Neutrophil (primary cell): ENCODE results near the gene WBP1.

ENCODE experiments used
- H3K27ac ChIP-seq: fragments of 200-600 bp; sonication (generic); 2 replicates; pipeline ENCODE4 v1.5.1; 2016; ENCODE audit warnings: mild to moderate bottlenecking, moderate library complexity
- H3K27me3 ChIP-seq: fragments of 200-600 bp; sonication (generic); 2 replicates; pipeline ENCODE4 v1.6.0; 2016; ENCODE audit warnings: mild to moderate bottlenecking
- H3K36me3 ChIP-seq: fragments of 200-600 bp; sonication (generic); 2 replicates; pipeline ENCODE4 v1.5.1; 2017
- H3K4me1 ChIP-seq, 2 experiments: fragments of 200-600 bp in 1 of 2; sonication (generic) in 1 of 2; 1 replicate in 1 of 2; 2 replicates in 1 of 2; pipeline versions ENCODE4 v1.5.1 to v1.6.1; 2013 to 2016; ENCODE audit warnings: low read depth in 1 of 2, low read length in 1 of 2, mild to moderate bottlenecking in 1 of 2, moderate library complexity in 1 of 2; ENCODE audit not compliant: control insufficient read depth in 1 of 2, insufficient read depth in 1 of 2
- H3K4me3 ChIP-seq, 2 experiments: fragments of 200-600 bp in 1 of 2; sonication (generic) in 1 of 2; 1 replicate in 1 of 2; 2 replicates in 1 of 2; pipeline ENCODE4 v1.5.1; 2013 to 2016; ENCODE audit warnings: low read depth in 1 of 2, low read length in 1 of 2, mild to moderate bottlenecking in 1 of 2, moderate library complexity in 1 of 2
- H3K9me3 ChIP-seq: fragments of 200-600 bp; sonication (generic); 2 replicates; pipeline ENCODE4 v1.5.1; 2016
- CTCF ChIP-seq: fragments of 200-600 bp; sonication (generic); IDR thresholded peaks from 2 replicates; pipeline ENCODE4 v1.5.1; 2016; ENCODE audit warnings: antibody characterized with exemption

The WBP1 gene

GRCh38 chr2:74426181-74426758 lies 32.0 kb upstream of the WBP1 start:
- no peaks in the 10 kb centered on the region for H3K36me3 ChIP-seq
- peaks cover 23% of the 10 kb centered on the region for H3K27me3 ChIP-seq
- peaks cover 8 to 9% of the 10 kb centered on the region in 2 experiments for H3K4me1 ChIP-seq
- TF ChIP-seq CTCF: no peak
- H3K4me3 ChIP-seq: no peak overlapping the region
- H3K9me3 ChIP-seq: no peaks in the 10 kb centered on the region
- no peak overlapping the region for H3K27ac ChIP-seq

- H3K36me3 ChIP-seq: no peaks in the 10 kb centered on the region
- H3K27me3 ChIP-seq: peaks cover 10% of the 10 kb centered on the region
- H3K9me3 ChIP-seq: no peaks in the 10 kb centered on the region
- H3K4me1 ChIP-seq: no peaks in the 10 kb centered on the region
- H3K4me3 ChIP-seq: no peak overlapping the region
- no peak for TF ChIP-seq CTCF
- no peak overlapping the region for H3K27ac ChIP-seq
Observed at GRCh38 chr2:74427551-74427950, 30.7 kb upstream of the WBP1 start.

- Histone ChIP-seq H3K9me3 (no peaks in the 10 kb centered on the region), H3K36me3 (no peaks in the 10 kb centered on the region), H3K27ac (no peak overlapping the region), H3K27me3 (no peaks in the 10 kb centered on the region), H3K4me3 (no peak overlapping the region), H3K4me1 (no peaks in the 10 kb centered on the region)
- no peak for TF ChIP-seq CTCF
Observed at GRCh38 chr2:74428675-74429074, 29.6 kb upstream of the WBP1 start.

GRCh38 chr2:74429487-74430451 lies 28.5 kb upstream of the WBP1 start:
- Histone ChIP-seq H3K36me3 (no peaks in the 10 kb centered on the region), H3K27me3 (no peaks in the 10 kb centered on the region), H3K9me3 (no peaks in the 10 kb centered on the region), H3K4me1 (no peaks in the 10 kb centered on the region), H3K4me3 (no peak overlapping the region), H3K27ac (no peak overlapping the region)
- no peak for TF ChIP-seq CTCF

GRCh38 chr2:74430502-74430901 lies 27.7 kb upstream of the WBP1 start:
- no peak for TF ChIP-seq CTCF
- H3K4me1 ChIP-seq: no peaks in the 10 kb centered on the region
- H3K4me3 ChIP-seq: no peak overlapping the region
- no peaks in the 10 kb centered on the region for H3K36me3 ChIP-seq
- H3K27ac ChIP-seq: no peak overlapping the region
- no peaks in the 10 kb centered on the region for H3K9me3 ChIP-seq
- no peaks in the 10 kb centered on the region for H3K27me3 ChIP-seq
